Measurements from ENCODE around the gene FRMD3. TPM values are rescaled to one million over a fixed set of nuclear protein-coding genes. Genes with fewer than 3 reads are reported as not detected.
A peak's percentile ranks its signal among the peaks of the same experiment; 100 is the strongest.

Gene FRMD3
- total RNA-seq, 4 donors from 2014 or later, result 15.9 to 28.6 (median 20.7) TPM

- H3K27ac ChIP-seq, result no peak overlapping the region
- no peak for DNase-seq
- 87 to 89% methylated on average over 2 of the region's 2 CpGs for WGBS, 2 donors
- intact Hi-C loops (cut with DNase I), result no loop called here
- peaks cover 0 to 3% of the 10 kb centered on the region in 2 donors for H3K36me3 ChIP-seq
- no peaks in the 10 kb centered on the region for H3K9me3 ChIP-seq
- no peaks in the 10 kb centered on the region for H3K27me3 ChIP-seq
- TF ChIP-seq POLR2A (IDR thresholded peaks at IDR 0.05) (no peak), CTCF (IDR thresholded peaks at IDR 0.05) (no peak)
- no peak overlapping the region for H3K4me3 ChIP-seq (replicated peaks in 1 of 3)
- H3K4me1 ChIP-seq, result peaks cover 3 to 4% of the 10 kb centered on the region in 2 donors
Observed at GRCh38 chr9:83296123-83296522, 242.1 kb downstream of the FRMD3 start.

GRCh38 chr9:83294816-83295215 is 243.4 kb downstream of the FRMD3 start:
- Histone ChIP-seq H3K27ac (no peak overlapping the region), H3K27me3 (no peaks in the 10 kb centered on the region), H3K36me3 (peaks cover 0 to 3% of the 10 kb centered on the region in 2 donors), H3K9me3 (no peaks in the 10 kb centered on the region), H3K4me1 (peaks cover 3 to 4% of the 10 kb centered on the region in 2 donors), H3K4me3 (replicated peaks in 1 of 3) (no peak overlapping the region)
- 32 to 64% methylated on average over 2 of the region's 2 CpGs for WGBS, 2 donors
- DNase-seq, result peak; percentile 74 to 78
- intact Hi-C loops (cut with DNase I), result no loop called here
- TF ChIP-seq CTCF (IDR thresholded peaks at IDR 0.05) (no peak), POLR2A (IDR thresholded peaks at IDR 0.05) (no peak)

- 93 to 100% methylated on average over 1 of the region's 1 CpG for WGBS, 2 donors
Observed at GRCh38 chr9:83291196-83291595, 247.0 kb downstream of the FRMD3 start.

GRCh38 chr9:83290692-83291091 is 247.5 kb downstream of the FRMD3 start:
- peaks cover 3 to 4% of the 10 kb centered on the region in 2 donors for H3K4me1 ChIP-seq
- H3K27ac ChIP-seq, result no peak overlapping the region
- no peaks in the 10 kb centered on the region for H3K36me3 ChIP-seq
- H3K27me3 ChIP-seq, result no peaks in the 10 kb centered on the region
- H3K4me3 ChIP-seq (replicated peaks in 1 of 3), result no peak overlapping the region
- no peaks in the 10 kb centered on the region for H3K9me3 ChIP-seq
- intact Hi-C loops (cut with DNase I), result no loop called here
- 54 to 68% methylated on average over 5 of the region's 5 CpGs for WGBS, 2 donors
- TF ChIP-seq CTCF (IDR thresholded peaks at IDR 0.05), result no peak
- TF ChIP-seq POLR2A (IDR thresholded peaks at IDR 0.05), result no peak
- no peak for DNase-seq

More at GRCh38 chr9:83291196-83291595, 247.0 kb downstream of the FRMD3 start:
- Histone ChIP-seq H3K4me3 (replicated peaks in 1 of 3) (no peak overlapping the region), H3K4me1 (peaks cover 3 to 4% of the 10 kb centered on the region in 2 donors), H3K9me3 (no peaks in the 10 kb centered on the region), H3K36me3 (no peaks in the 10 kb centered on the region), H3K27me3 (no peaks in the 10 kb centered on the region), H3K27ac (no peak overlapping the region)
- TF ChIP-seq POLR2A (IDR thresholded peaks at IDR 0.05), result no peak
- TF ChIP-seq CTCF (IDR thresholded peaks at IDR 0.05), result no peak
- no peak for DNase-seq
- intact Hi-C loops (cut with DNase I), result no loop called here

GRCh38 chr9:83287021-83287420 is 251.2 kb downstream of the FRMD3 start:
- TF ChIP-seq POLR2A (IDR thresholded peaks at IDR 0.05) (no peak), CTCF (IDR thresholded peaks at IDR 0.05) (no peak)
- intact Hi-C loops (cut with DNase I), result no loop called here
- no peak for DNase-seq
- H3K4me3 ChIP-seq (replicated peaks in 1 of 3), result no peak overlapping the region
- no peaks in the 10 kb centered on the region for H3K36me3 ChIP-seq
- H3K27ac ChIP-seq, result no peak overlapping the region
- H3K4me1 ChIP-seq, result peaks cover 7 to 14% of the 10 kb centered on the region in 2 donors
- no peaks in the 10 kb centered on the region for H3K9me3 ChIP-seq
- WGBS, 2 donors, result 75 to 96% methylated on average over 1 of the region's 1 CpG
- H3K27me3 ChIP-seq, result no peaks in the 10 kb centered on the region

All from thyroid gland (tissue), 4 donors.